ENCODE results near the gene CLCN4. TPM values are rescaled to one million over a fixed set of nuclear protein-coding genes. Genes with fewer than 3 reads are reported as not detected.

Gene CLCN4
- total RNA-seq, 1 experiment from 2014 or later = 3.1 TPM

DNA sequence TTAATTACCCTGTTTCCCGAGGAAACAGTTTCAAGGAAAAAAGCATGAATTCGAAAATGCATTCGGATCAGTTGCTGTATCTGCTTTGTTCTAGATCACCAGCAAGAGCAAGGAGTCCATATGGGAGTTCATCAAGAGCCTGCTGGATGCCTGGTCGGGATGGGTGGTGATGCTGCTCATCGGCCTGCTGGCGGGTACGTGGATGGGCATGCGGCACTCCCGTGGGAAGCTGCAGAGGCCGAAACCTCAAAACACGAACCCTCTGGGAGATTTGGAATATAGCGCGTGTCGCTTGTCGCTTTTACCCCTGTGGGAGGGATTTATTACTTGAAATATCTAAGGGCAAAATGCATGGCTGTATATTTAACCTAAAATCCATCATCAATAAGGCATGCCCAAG is 30.6 kb downstream of the CLCN4 start:
- H3K4me3 ChIP-seq = no peak overlapping the region
- H3K9me2 ChIP-seq (ENCODE audit: insufficient read depth) = no peaks in the 10 kb centered on the region
- TF ChIP-seq EZH2 (IDR thresholded peaks at IDR 0.05; ENCODE audit: low read depth) = no peak
- TF ChIP-seq, protein P1, sequence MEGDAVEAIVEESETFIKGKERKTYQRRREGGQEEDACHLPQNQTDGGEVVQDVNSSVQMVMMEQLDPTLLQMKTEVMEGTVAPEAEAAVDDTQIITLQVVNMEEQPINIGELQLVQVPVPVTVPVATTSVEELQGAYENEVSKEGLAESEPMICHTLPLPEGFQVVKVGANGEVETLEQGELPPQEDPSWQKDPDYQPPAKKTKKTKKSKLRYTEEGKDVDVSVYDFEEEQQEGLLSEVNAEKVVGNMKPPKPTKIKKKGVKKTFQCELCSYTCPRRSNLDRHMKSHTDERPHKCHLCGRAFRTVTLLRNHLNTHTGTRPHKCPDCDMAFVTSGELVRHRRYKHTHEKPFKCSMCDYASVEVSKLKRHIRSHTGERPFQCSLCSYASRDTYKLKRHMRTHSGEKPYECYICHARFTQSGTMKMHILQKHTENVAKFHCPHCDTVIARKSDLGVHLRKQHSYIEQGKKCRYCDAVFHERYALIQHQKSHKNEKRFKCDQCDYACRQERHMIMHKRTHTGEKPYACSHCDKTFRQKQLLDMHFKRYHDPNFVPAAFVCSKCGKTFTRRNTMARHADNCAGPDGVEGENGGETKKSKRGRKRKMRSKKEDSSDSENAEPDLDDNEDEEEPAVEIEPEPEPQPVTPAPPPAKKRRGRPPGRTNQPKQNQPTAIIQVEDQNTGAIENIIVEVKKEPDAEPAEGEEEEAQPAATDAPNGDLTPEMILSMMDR (conservative IDR thresholded peaks at IDR 0.05) = no peak
- no peaks in the 10 kb centered on the region for H3K79me2 ChIP-seq (ENCODE audit: low read depth)
- H3K36me3 ChIP-seq (ENCODE audit: low read depth) = no peaks in the 10 kb centered on the region
- no TSS peak for BruUV-seq (replicated peaks)
- H3K27ac ChIP-seq = no peak overlapping the region
- H3K27me3 ChIP-seq (ENCODE audit: insufficient read depth, low read depth) = no peaks in the 10 kb centered on the region
- no peaks in the 10 kb centered on the region for H3F3A ChIP-seq (ENCODE audit: insufficient read depth, low read depth)
- peaks cover 9% of the 10 kb centered on the region for H3K4me1 ChIP-seq (replicated peaks; ENCODE audit: insufficient read depth)
- no peak for DNase-seq
- no peak overlapping the region for H3K4me2 ChIP-seq
- no peak overlapping the region for H2AFZ ChIP-seq
- H4K20me1 ChIP-seq (ENCODE audit: insufficient read depth) = no peaks in the 10 kb centered on the region
- ChIA-PET CTCF (interaction anchor here (0.7 kb wide), 1 partner anchor 913 kb away, joined by 3 read pairs; no protein-coding TSS in a partner anchor), POLR2A (ENCODE audit: unreplicated experiment) (no interaction called here)
- no peaks in the 10 kb centered on the region for H3K9me3 ChIP-seq (ENCODE audit: insufficient read depth, low read depth)
- intact Hi-C loops (cut with micrococcal nuclease; ENCODE audit: unreplicated experiment) = no loop called here

DNA sequence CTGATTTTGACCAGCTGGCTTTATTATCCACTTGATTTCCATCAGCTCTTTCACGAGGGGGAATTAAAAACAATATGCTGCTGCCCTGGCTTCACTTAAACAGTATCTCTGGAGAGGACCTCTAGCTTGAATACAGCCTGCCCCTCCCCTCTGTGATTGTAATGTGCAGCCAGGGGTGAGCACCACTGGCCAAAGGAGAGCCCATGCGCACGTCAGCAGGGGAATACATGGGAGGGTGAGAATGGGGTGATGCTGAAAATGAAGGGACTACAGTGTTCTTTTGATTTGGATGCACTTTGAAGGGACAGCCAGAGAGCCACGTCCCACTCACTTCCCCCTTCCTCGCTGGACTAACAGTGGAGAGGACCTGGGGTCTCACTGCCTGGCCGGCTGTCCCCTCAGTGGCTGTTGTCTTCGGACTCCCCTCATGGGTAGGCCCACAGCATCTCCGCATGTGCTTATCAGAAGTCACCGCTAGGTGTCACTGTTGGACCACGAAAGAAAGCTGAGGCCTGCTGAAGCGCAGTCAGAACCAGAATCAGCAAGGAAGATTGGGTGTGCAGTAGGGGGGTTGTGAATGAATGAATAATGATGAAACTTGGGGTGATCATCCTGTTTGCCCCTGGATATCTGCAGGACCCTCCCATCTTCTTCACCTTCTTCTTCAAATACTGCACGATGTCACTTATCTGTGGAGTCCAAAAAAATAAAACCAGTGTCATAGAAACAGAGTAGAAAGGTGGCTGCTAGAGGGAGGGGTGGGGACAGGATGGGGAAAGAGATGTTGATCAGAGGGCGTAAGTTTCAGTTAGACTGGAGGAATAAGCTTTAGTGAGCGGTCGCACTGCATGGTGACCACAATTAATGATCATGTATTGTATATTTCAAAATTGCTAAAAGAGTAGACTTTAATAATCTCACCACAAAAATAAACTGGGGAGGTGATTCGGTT is 32.8 kb downstream of the CLCN4 start:
- Histone ChIP-seq H3K36me3 (ENCODE audit: low read depth) (no peaks in the 10 kb centered on the region), H4K20me1 (ENCODE audit: insufficient read depth) (no peaks in the 10 kb centered on the region), H3F3A (ENCODE audit: insufficient read depth, low read depth) (no peaks in the 10 kb centered on the region), H3K9me2 (ENCODE audit: insufficient read depth) (no peaks in the 10 kb centered on the region), H3K4me3 (no peak overlapping the region), H3K27ac (no peak overlapping the region), H3K79me2 (ENCODE audit: low read depth) (no peaks in the 10 kb centered on the region), H3K27me3 (ENCODE audit: insufficient read depth, low read depth) (no peaks in the 10 kb centered on the region), H3K9me3 (ENCODE audit: insufficient read depth, low read depth) (no peaks in the 10 kb centered on the region), H3K4me1 (replicated peaks; ENCODE audit: insufficient read depth) (peaks cover 9% of the 10 kb centered on the region), H2AFZ (no peak overlapping the region), H3K4me2 (peak overlapping the region; percentile 34; the same call in 1 of the 2 replicates)
- intact Hi-C loops (cut with micrococcal nuclease; ENCODE audit: unreplicated experiment) = loop anchor here (1.0 to 5.0 kb wide), 10 partner anchors 137 to 1343 kb away; no protein-coding TSS in a partner anchor
- no peak for TF ChIP-seq EZH2 (IDR thresholded peaks at IDR 0.05; ENCODE audit: low read depth)
- TF ChIP-seq, protein P1 (conservative IDR thresholded peaks at IDR 0.05) = peak; percentile 85
- DNase-seq = peak; percentile 50 to 62
- POLR2A ChIA-PET (ENCODE audit: unreplicated experiment) = interaction anchor here (0.6 kb wide), 1 partner anchor 456 kb away, joined by 6 read pairs; no protein-coding TSS in a partner anchor
- CTCF ChIA-PET = interaction anchor here (0.6 to 1.9 kb wide), 7 partner anchors 277 to 948 kb away, joined by 3 to 13 read pairs (median 4); no protein-coding TSS in a partner anchor
- BruUV-seq (replicated peaks) = no TSS peak

DNA sequence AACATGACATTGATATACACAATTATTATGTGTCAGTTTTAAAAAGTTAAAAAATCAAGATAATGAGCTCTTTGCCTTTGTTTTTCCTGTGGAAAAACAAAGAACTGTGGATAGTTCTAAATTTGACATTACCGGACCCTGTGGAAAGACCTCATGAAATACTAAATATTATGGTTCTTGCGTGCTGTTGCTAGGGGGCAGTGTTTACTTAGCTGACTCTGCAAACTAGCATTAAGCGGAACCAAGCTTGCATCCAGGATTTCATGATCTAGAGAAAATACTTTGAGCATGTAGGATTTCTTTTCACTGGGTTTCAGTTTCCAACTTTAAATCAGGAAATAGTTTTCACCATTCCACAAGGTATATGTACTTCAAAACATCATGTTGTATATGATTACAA is 33.6 kb downstream of the CLCN4 start:
- POLR2A ChIA-PET (ENCODE audit: unreplicated experiment) = interaction anchor here (0.6 kb wide), 2 partner anchors 429 to 455 kb away, joined by 4 to 6 read pairs; no protein-coding TSS in a partner anchor
- peak overlapping the region; percentile 34; the same call in 1 of the 2 replicates for H3K4me2 ChIP-seq

More for the DNA sequence above, 33.6 kb downstream of the CLCN4 start:
- H3K79me2 ChIP-seq (ENCODE audit: low read depth) = no peaks in the 10 kb centered on the region
- BruUV-seq (replicated peaks) = no TSS peak
- peak; percentile 17 to 66 for DNase-seq
- no peak for TF ChIP-seq EZH2 (IDR thresholded peaks at IDR 0.05; ENCODE audit: low read depth)
- TF ChIP-seq, protein P1 (conservative IDR thresholded peaks at IDR 0.05) = peak; percentile 45; the same call in 1 of the 2 replicates
- H3F3A ChIP-seq (ENCODE audit: insufficient read depth, low read depth) = no peaks in the 10 kb centered on the region
- no peaks in the 10 kb centered on the region for H3K27me3 ChIP-seq (ENCODE audit: insufficient read depth, low read depth)
- no peaks in the 10 kb centered on the region for H3K9me3 ChIP-seq (ENCODE audit: insufficient read depth, low read depth)
- no peaks in the 10 kb centered on the region for H3K36me3 ChIP-seq (ENCODE audit: low read depth)
- CTCF ChIA-PET = interaction anchor here (0.6 to 1.9 kb wide), 7 partner anchors 276 to 947 kb away, joined by 3 to 13 read pairs (median 4); no protein-coding TSS in a partner anchor
- no peak overlapping the region for H2AFZ ChIP-seq
- peaks cover 9% of the 10 kb centered on the region for H3K4me1 ChIP-seq (replicated peaks; ENCODE audit: insufficient read depth)
- no peaks in the 10 kb centered on the region for H3K9me2 ChIP-seq (ENCODE audit: insufficient read depth)
- no peaks in the 10 kb centered on the region for H4K20me1 ChIP-seq (ENCODE audit: insufficient read depth)
- H3K27ac ChIP-seq = no peak overlapping the region
- no peak overlapping the region for H3K4me3 ChIP-seq
- intact Hi-C loops (cut with micrococcal nuclease; ENCODE audit: unreplicated experiment) = loop anchor here (1.0 to 5.0 kb wide), 9 partner anchors 136 to 1342 kb away; no protein-coding TSS in a partner anchor
